CD4-positive, alpha-beta T cell treated with Interleukin-6 for 4 hours (primary cell): ENCODE measurements around the gene FAXDC2.
"Not testable (repeated sequence)": the region's sequence is repeated elsewhere in the genome, so short reads cannot be mapped to it uniquely, and the experiment has no call there.

ENCODE experiments used
- DNase-seq: peaks from one replicate; pipeline ENCODE4 v3.0.0-alpha.2; 2020; ENCODE audit warnings: mixed read lengths

Gene FAXDC2

DNA sequence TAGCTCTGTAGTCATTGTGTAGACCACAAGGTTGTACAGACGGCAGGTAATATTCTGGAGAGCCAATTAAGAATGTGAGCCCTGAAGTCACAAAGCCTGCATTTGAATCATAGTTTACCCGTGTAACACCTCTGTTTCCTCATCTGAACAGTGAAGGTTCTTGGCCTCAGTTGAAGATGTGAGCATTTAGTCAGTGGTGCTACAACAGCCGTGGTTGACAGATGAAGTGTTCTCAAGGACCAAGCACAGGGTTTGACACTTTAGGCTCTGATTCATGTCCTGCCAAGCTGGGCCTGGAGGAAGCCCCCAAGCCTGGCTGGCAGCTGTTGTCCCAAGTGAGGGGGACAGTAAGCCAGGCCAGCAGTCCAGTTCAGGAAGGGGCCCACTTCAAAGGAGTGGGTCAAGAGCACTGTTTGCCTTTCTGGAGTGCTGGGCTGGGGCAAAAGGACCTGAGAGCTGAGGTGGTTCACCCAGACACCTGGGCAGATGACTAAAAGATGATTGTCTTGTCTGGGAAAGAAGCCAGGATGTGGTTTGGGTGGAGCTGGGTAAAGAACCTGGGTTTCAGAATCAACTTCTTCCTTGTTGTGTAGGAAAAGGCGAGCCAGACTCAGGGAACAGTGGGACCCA, 20.7 kb downstream of the FAXDC2 start:
- DNase-seq: peak; percentile 68

GRCh38 chr5:154829181-154829588, 21.2 kb downstream of the FAXDC2 start:
- DNase-seq: no peak

- no peak for DNase-seq
These were observed 26.3 kb downstream of the FAXDC2 start for GRCh38 chr5:154824070-154824469.

GRCh38 chr5:154823605-154824004, 26.8 kb downstream of the FAXDC2 start:
- no peak for DNase-seq

- DNase-seq: not testable (repeated sequence)
These were observed 27.5 kb downstream of the FAXDC2 start for GRCh38 chr5:154822896-154823295.

DNA sequence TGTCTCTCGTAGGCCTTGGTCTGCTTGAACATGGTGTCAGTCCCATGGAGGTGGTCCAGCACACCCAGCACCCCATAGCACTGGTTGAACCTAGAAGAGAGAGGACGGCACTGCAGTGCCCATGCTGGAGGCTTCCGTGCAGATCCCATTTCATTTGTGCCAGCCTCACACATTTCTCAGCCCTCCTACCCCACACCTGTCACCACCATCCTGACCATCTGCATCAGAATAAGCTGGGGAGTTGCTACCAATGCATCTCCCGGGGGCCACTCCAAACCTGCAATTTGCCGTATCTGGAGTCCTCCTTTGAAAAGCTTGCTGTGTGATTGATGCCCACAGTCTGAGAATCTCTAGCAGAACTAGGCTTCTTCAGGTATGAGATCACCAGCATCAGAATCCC, 30.0 kb downstream of the FAXDC2 start:
- DNase-seq: no peak

DNA sequence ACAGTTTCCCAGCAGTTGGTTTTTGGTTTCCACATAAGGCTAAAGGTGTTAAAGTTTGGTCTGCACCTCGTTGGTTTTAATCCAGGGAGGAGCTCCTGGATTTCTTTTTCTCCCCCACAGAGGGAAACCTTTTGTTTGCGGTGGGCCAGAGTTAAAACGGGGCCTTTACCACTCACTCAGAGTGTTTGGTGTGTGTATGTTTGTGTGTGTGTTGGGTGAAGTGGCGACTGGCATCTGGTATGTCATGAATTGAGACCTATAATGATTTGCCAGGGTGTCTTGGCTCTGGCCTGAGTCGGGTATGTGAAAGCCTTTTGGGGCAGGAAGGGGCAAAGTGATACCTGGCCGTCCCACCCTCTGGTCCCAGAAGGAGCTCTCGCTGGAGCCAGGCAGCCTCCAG, 30.9 kb downstream of the FAXDC2 start:
- no peak for DNase-seq

- no peak for DNase-seq
These were observed 31.8 kb downstream of the FAXDC2 start for GRCh38 chr5:154818471-154819116.

DNA sequence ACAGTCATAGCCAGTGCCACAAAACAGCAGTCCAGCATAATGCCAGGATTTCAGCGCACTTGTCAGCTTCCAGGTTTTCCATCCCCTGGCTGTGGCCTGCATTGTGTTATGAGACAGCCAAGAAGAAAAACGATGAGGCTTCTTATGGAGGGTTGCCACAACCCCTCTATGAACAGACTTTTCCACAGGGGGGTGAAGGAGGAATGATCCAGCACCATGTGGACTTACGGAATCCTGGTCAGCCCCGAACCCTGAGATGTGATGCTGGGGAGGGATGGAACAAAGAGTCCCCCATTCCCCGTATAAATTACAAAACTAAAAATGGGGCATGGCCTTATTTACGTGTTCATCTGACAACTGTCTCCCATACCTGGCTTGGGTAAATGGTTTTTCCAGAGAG, 32.6 kb downstream of the FAXDC2 start:
- DNase-seq: no peak

DNA sequence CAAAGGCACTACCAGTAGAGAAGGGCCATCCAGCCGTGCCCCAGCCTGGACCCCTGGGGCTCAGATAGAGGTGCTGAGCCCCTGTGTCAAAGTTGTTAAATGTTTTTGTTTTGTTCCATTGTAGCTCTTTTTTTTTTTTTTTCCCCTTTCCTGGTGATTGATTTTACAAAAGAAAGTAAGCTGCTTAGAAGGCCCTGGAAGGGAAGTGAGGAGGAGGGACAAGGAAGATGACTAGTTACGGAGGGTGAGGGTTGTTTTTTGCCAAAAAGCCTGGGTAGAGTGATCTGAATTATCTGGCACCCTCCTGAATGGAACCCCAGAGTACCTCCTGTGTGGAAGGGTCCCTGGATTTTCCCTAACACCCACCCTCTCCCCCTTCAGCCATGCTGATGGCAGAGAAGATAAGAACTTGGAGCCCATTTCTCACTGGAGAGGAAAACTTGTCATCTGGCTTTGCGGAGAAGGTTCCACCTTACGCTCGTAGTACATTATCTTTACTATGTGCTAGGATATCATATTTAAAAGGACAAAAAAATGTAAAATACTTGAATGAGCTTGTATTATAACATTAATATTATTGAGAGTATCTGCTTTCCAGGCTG, 33.4 kb downstream of the FAXDC2 start:
- no peak for DNase-seq

DNA sequence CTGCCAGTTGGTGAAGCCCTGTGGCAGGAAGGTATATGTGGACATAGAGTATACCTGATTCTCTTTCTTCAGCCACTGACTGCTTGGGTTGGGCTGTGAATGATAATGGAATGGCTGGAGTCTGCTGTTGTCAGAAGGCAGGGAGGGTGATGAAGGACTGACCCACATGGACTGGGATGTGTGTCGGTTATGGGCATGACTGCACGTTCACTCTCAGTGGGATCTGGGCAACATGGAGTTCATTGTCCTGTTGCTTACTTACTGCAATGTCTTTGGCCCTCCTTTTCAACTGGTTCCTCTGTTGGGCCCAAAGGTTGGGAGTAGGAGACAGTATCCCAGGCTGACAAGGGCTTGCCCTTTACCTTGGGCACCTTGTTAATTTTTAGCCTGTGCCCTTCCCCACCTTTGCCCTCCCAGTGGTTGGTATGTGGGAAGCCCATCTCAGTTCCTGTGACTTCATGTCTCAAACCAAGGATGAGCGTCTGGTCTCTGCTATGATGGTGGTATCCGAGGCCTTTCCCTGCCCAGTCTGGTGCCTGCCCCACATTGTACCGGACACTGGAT, 34.6 kb downstream of the FAXDC2 start:
- DNase-seq: no peak

DNA sequence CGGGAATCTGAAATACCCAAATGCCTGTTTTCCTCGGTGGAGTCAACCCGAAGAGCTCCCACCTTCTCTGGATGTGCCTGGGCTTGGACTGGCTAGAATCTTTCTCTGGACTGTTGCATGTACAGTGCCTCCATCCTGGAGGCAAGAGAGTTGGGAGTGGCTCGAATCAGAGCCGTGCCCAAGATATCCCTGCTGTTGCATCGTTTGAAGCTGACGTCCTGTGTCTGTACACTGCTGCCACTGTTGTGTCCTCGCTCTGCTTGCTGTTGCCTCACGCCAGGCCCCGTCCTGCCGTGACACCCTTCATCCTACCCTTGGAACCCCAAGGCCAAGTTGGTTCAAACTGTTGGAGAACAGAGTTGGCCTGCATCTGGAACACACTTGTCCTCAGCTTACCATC, 35.4 kb downstream of the FAXDC2 start:
- DNase-seq: no peak

DNA sequence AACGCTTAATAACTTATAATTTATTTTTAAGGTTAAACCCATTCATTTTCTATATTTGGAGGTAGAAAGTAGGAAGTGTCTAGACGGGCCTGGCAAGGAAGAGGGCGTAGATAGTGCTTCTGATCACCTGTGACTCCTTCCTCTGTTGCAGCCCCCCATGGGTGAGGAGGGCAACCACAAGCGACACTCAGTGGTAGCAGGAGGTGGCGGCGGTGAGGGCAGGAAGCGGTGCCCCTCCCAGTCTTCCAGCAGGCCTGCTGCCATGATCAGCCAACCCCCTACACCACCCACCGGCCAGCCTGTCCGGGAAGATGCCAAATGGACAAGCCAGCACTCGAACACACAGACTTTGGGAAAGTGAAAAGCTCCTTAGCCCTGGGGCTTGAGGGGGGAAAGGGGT, 36.7 kb downstream of the FAXDC2 start:
- peak; percentile 71 for DNase-seq

- DNase-seq: no peak
These were observed 37.2 kb downstream of the FAXDC2 start for GRCh38 chr5:154813158-154813557.

GRCh38 chr5:154811653-154812465, 38.5 kb downstream of the FAXDC2 start:
- DNase-seq: peak; percentile 77

DNA sequence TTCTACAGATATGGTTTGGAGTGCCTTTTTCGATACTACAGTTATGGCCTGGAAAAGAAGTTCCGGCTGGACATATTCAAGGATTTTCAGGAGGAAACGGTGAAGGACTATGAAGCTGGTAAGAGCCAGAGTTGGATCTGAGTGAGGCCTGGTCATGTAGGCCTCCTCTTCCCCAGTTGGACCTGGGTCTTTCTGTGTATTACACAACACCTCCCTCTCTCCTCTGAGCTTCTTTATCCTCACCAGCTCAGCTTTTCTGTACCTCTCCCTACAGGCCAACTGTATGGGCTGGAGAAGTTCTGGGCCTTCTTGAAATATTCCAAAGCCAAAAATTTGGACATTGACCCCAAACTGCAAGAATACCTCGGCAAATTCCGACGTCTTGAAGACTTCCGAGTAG, 39.2 kb downstream of the FAXDC2 start:
- no peak for DNase-seq

DNA sequence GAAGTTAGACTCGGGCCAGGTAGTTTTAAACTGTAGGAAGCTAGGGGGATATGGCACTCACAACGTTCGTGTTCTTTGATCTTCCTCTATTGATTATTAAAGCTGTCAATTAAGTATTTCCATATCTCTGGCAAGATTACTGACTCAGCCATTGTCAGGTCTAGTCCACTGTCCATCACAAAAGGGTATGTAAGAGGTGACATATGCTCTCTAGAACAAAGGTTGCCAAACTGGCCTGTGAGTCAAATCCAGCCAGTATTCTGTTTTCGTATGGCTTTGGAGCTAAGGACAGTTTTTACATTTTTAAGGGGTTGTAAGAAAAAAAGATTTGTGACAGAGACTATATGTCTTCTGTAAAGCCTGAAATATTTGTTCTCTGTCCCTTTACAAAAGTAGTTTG, 44.2 kb downstream of the FAXDC2 start:
- DNase-seq: no peak

- no peak for DNase-seq
These were observed 48.4 kb downstream of the FAXDC2 start for GRCh38 chr5:154802050-154802449.

DNA sequence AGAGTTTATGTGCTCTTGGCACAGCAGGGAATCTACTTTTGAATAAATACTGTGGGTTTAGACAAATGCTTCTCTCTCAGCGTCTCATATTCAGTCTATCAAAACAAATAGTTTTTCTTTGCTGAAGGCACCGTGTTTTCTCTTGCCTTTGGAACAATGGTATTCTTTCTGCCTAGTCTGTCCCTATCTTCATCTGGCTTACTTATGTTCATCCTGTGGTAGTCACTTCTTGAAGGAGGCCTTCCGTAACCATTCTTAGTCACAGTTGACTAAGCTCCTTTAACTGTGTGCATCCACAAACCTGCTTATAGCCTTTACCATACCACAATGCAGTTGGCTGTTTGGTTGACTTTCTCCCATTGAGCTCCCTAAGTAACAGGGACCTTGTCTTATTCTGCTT, 49.3 kb downstream of the FAXDC2 start:
- no peak for DNase-seq

DNA sequence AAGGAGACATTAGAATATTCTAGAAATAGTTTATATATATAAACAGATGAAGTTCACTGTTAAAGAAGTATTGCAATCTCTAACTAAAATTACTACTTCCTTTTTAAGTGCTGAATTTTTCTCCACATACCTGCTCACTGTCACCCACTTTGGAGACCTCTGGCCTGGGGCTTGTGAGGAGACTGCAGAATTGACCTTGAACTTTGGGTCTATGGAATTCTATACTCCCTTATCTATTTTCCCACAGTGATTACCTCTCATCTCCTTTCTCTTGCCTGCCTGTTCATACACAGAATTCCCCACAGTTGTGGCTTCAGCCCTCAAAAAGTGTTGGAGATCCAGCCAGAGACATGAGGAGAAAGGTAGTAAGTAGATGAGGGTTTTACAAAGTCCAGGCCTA, 49.8 kb downstream of the FAXDC2 start:
- no peak for DNase-seq

DNA sequence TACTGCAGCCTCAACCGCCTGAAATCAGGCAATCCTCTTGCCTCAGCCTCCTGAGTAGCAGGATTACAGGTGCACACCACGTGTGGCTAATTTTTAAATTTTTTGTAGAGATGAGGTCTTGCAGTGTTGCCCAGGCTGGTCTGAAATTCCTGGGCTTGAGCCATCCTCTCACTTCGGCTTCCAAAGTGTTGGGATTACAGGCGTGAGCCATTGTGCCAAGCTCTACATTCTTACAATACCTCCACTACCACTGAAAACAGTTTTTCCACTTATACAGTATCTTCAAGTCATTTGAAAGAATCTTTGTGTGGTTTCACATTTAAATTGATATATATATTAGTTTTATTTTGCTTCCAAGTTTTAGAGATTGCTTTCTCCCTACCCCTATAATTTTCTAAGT, 52.6 kb downstream of the FAXDC2 start:
- DNase-seq: no peak

DNA sequence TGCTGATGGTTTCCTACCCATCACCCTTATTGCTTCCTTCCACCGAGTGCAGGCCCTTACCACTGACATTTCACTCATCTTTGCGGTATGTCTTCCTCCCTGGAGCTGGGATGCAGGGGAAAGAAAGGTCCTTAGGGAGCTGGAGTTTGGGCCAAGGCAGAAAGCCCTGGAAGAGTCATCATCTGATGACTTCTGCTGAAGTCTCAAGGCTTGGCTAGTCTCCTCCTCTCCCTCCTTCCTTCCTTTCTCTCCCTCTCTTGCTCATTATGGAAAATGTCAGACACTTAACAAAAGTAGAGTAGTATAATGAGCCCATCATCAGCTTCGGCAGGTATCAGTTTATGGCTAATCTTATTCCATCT, 55.2 kb downstream of the FAXDC2 start:
- no peak for DNase-seq

DNA sequence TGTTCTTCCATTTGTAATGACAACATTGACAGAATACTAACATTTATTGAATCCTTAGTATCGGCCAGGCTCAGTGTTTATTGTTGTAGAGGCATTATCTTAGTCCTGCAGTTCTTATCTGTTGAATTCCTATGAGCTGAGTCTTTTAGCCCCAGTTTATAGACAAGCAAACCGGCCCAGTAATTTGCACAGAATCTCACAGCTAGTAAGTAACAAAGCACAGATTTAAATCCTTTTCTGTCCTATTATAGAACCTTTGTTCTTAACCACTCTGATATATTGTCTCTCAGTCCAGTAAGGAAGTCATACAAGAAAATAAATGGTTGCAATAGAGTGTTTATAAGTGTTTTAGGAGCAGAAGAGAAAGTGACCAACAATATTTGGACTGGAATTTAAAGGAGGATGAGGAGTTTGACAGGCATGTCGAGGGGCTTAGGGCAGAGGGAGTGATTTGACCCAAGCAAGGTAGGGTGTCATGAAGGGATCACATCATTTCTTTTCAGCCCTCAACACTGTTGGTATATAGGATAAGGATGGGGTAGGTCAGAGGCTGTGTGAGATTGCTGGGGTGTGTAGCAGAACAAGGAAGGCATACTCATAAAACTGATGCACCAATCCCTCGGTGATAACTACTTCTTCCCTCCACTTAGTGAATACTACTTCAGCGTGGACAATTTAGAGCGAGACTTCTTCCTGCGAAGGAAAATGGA, 55.7 kb downstream of the FAXDC2 start:
- DNase-seq: no peak
